WTC11 (cell line): Measurements from ENCODE around the gene PDLIM4. TPM values are rescaled to one million over a fixed set of nuclear protein-coding genes. Genes with fewer than 3 reads are reported as not detected.

Source experiments
- ATF6 ChIP-seq: sonication (generic); formaldehyde crosslinking; IDR thresholded peaks from 2 replicates; pipeline ENCODE4 v1.8.1; 2023; ENCODE audit warnings: mild to moderate bottlenecking, missing genetic modification reagents
- ELF4 ChIP-seq: sonication (generic); formaldehyde crosslinking; IDR thresholded peaks from 2 replicates; pipeline ENCODE4 v1.8.1; 2022; ENCODE audit warnings: low read depth, mild to moderate bottlenecking, moderate library complexity, missing genetic modification reagents
- EMX1 ChIP-seq: fragments of 250-450 bp; sonication (Bioruptor Pico); IDR thresholded peaks from 2 replicates; pipeline ENCODE4 v1.8.0; 2021; ENCODE audit warnings: mild to moderate bottlenecking
- ETV6 ChIP-seq: sonication (generic); formaldehyde crosslinking; IDR thresholded peaks from 2 replicates; pipeline ENCODE4 v1.8.1; 2022; ENCODE audit warnings: mild to moderate bottlenecking, missing genetic modification reagents
- FOXK1 ChIP-seq: sonication (generic); formaldehyde crosslinking; IDR thresholded peaks from 2 replicates; pipeline ENCODE4 v1.8.0; 2022; ENCODE audit warnings: mild to moderate bottlenecking, moderate library complexity, missing genetic modification reagents
- FOXP1 ChIP-seq: sonication (generic); formaldehyde crosslinking; IDR thresholded peaks from 2 replicates; pipeline ENCODE4 v1.8.0; 2022; ENCODE audit warnings: missing genetic modification reagents, mild to moderate bottlenecking, moderate library complexity, borderline replicate concordance
- JAZF1 ChIP-seq: fragments of 250-450 bp; sonication (Bioruptor Pico); IDR thresholded peaks from 2 replicates; pipeline ENCODE4 v1.9.0; 2021; ENCODE audit warnings: moderate library complexity, mild to moderate bottlenecking, inconsistent platforms
- NFATC4 ChIP-seq: fragments of 250-450 bp; sonication (Bioruptor Pico); IDR thresholded peaks from 2 replicates; pipeline ENCODE4 v1.9.0; 2021; ENCODE audit warnings: mild to moderate bottlenecking
- NFE2L1 ChIP-seq: sonication (generic); formaldehyde crosslinking; IDR thresholded peaks from 2 replicates; pipeline ENCODE4 v1.8.1; 2023; ENCODE audit warnings: missing genetic modification reagents
- NR1H2 ChIP-seq: sonication (generic); formaldehyde crosslinking; IDR thresholded peaks from 2 replicates; pipeline ENCODE4 v1.9.0; 2021; ENCODE audit warnings: mild to moderate bottlenecking, moderate library complexity, missing genetic modification reagents
- PRRX2 ChIP-seq: fragments of 250-450 bp; sonication (Bioruptor Pico); IDR thresholded peaks from 2 replicates; pipeline ENCODE4 v1.8.0; 2021; ENCODE audit warnings: mild to moderate bottlenecking
- SMAD4 ChIP-seq: sonication (generic); formaldehyde crosslinking; IDR thresholded peaks from 2 replicates; pipeline ENCODE4 v1.8.0; 2022; ENCODE audit warnings: mild to moderate bottlenecking, missing genetic modification reagents
- TCF7 ChIP-seq: sonication (generic); formaldehyde crosslinking; IDR thresholded peaks from 2 replicates; pipeline ENCODE4 v1.8.0; 2022; ENCODE audit warnings: mild to moderate bottlenecking, low read depth, missing genetic modification reagents, moderate library complexity
- ZNF219 ChIP-seq: sonication (generic); formaldehyde crosslinking; IDR thresholded peaks from 2 replicates; pipeline ENCODE4 v1.8.0; 2023; ENCODE audit warnings: missing genetic modification reagents, mild to moderate bottlenecking, borderline replicate concordance
- ZNF281 ChIP-seq: sonication (generic); formaldehyde crosslinking; IDR thresholded peaks from 2 replicates; pipeline ENCODE4 v1.8.0; 2023; ENCODE audit warnings: mild to moderate bottlenecking, missing genetic modification reagents
- ZNF396 ChIP-seq: fragments of 250-450 bp; sonication (Bioruptor Pico); IDR thresholded peaks from 2 replicates; pipeline ENCODE4 v1.8.0; 2021; ENCODE audit warnings: mild to moderate bottlenecking, moderate library complexity, borderline replicate concordance
- ZNF425 ChIP-seq: fragments of 250-450 bp; sonication (Bioruptor Pico); conservative IDR thresholded peaks from 2 replicates; pipeline ENCODE4 v1.9.0; 2021; ENCODE audit warnings: mild to moderate bottlenecking
- ZNF512 ChIP-seq: sonication (generic); formaldehyde crosslinking; IDR thresholded peaks from 2 replicates; pipeline ENCODE4 v1.8.1; 2022; ENCODE audit warnings: missing genetic modification reagents, borderline replicate concordance
- total RNA-seq: library from RNA; stranded (reverse); gene quantifications from 3 replicates; pipeline ENCODE4 v1.2.3, GENCODE V29; 2021
- TF ChIP-seq, protein P1 (sequence below): fragments of 250-450 bp; sonication (Bioruptor Pico); IDR thresholded peaks from 2 replicates; pipeline ENCODE4 v2.1.2; 2022; ENCODE audit warnings: mild to moderate bottlenecking, moderate library complexity
- TF ChIP-seq, protein P2 (sequence below): fragments of 200-600 bp; IDR thresholded peaks from 2 replicates; pipeline ENCODE4 v1.8.0; 2022; ENCODE audit warnings: antibody characterized with exemption
- TF ChIP-seq, protein P3 (sequence below): sonication (generic); formaldehyde crosslinking; IDR thresholded peaks from 2 replicates; pipeline ENCODE4 v1.8.0; 2023; ENCODE audit warnings: missing genetic modification reagents
- TF ChIP-seq, protein P4 (sequence below): sonication (generic); formaldehyde crosslinking; IDR thresholded peaks from 2 replicates; pipeline ENCODE4 v1.8.0; 2022; ENCODE audit warnings: mild to moderate bottlenecking, missing genetic modification reagents
- TF ChIP-seq, protein P5 (sequence below): sonication (generic); formaldehyde crosslinking; IDR thresholded peaks from 2 replicates; pipeline ENCODE4 v1.8.1; 2022; ENCODE audit warnings: low read depth, missing genetic modification reagents, borderline replicate concordance

The PDLIM4 gene
- total RNA-seq, 1 experiment from 2014 or later: 11.4 TPM

GRCh38 chr5:132293992-132294727, 36.7 kb downstream of the PDLIM4 start, which contains the start of gene SLC22A4 (continued):
- TF ChIP-seq ZNF512 (CRISPR knock-in tag): no peak
- no peak for TF ChIP-seq JAZF1
- TF ChIP-seq ELF4 (CRISPR knock-in tag): no peak
- TF ChIP-seq PRRX2 (CRISPR knock-in tag): no peak
- peak; percentile 52; the same call in 1 of the 2 replicates for TF ChIP-seq FOXP1 (CRISPR knock-in tag)
- TF ChIP-seq, protein P1, sequence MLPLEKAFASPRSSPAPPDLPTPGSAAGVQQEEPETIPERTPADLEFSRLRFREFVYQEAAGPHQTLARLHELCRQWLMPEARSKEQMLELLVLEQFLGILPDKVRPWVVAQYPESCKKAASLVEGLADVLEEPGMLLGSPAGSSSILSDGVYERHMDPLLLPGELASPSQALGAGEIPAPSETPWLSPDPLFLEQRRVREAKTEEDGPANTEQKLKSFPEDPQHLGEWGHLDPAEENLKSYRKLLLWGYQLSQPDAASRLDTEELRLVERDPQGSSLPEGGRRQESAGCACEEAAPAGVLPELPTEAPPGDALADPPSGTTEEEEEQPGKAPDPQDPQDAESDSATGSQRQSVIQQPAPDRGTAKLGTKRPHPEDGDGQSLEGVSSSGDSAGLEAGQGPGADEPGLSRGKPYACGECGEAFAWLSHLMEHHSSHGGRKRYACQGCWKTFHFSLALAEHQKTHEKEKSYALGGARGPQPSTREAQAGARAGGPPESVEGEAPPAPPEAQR (CRISPR knock-in tag): no peak
- no peak for TF ChIP-seq ATF6 (CRISPR knock-in tag)
- TF ChIP-seq, protein P2, sequence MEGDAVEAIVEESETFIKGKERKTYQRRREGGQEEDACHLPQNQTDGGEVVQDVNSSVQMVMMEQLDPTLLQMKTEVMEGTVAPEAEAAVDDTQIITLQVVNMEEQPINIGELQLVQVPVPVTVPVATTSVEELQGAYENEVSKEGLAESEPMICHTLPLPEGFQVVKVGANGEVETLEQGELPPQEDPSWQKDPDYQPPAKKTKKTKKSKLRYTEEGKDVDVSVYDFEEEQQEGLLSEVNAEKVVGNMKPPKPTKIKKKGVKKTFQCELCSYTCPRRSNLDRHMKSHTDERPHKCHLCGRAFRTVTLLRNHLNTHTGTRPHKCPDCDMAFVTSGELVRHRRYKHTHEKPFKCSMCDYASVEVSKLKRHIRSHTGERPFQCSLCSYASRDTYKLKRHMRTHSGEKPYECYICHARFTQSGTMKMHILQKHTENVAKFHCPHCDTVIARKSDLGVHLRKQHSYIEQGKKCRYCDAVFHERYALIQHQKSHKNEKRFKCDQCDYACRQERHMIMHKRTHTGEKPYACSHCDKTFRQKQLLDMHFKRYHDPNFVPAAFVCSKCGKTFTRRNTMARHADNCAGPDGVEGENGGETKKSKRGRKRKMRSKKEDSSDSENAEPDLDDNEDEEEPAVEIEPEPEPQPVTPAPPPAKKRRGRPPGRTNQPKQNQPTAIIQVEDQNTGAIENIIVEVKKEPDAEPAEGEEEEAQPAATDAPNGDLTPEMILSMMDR: no peak
- peak; percentile 76; the same call in 1 of the 2 replicates for TF ChIP-seq NFE2L1 (CRISPR knock-in tag)
- TF ChIP-seq SMAD4: no peak
- TF ChIP-seq NR1H2: no peak
- TF ChIP-seq, protein P3, sequence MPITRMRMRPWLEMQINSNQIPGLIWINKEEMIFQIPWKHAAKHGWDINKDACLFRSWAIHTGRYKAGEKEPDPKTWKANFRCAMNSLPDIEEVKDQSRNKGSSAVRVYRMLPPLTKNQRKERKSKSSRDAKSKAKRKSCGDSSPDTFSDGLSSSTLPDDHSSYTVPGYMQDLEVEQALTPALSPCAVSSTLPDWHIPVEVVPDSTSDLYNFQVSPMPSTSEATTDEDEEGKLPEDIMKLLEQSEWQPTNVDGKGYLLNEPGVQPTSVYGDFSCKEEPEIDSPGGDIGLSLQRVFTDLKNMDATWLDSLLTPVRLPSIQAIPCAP (CRISPR knock-in tag): no peak; the same call in 1 of the 2 replicates
- TF ChIP-seq EMX1 (CRISPR knock-in tag): no peak
- TF ChIP-seq ZNF396 (CRISPR knock-in tag): no peak
- TF ChIP-seq, protein P4, sequence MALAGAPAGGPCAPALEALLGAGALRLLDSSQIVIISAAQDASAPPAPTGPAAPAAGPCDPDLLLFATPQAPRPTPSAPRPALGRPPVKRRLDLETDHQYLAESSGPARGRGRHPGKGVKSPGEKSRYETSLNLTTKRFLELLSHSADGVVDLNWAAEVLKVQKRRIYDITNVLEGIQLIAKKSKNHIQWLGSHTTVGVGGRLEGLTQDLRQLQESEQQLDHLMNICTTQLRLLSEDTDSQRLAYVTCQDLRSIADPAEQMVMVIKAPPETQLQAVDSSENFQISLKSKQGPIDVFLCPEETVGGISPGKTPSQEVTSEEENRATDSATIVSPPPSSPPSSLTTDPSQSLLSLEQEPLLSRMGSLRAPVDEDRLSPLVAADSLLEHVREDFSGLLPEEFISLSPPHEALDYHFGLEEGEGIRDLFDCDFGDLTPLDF (CRISPR knock-in tag): peak; percentile 64; the same call in 1 of the 2 replicates
- TF ChIP-seq, protein P5, sequence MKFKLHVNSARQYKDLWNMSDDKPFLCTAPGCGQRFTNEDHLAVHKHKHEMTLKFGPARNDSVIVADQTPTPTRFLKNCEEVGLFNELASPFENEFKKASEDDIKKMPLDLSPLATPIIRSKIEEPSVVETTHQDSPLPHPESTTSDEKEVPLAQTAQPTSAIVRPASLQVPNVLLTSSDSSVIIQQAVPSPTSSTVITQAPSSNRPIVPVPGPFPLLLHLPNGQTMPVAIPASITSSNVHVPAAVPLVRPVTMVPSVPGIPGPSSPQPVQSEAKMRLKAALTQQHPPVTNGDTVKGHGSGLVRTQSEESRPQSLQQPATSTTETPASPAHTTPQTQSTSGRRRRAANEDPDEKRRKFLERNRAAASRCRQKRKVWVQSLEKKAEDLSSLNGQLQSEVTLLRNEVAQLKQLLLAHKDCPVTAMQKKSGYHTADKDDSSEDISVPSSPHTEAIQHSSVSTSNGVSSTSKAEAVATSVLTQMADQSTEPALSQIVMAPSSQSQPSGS: no peak
- no peak for TF ChIP-seq TCF7
- TF ChIP-seq FOXK1 (CRISPR knock-in tag): no peak
- TF ChIP-seq ZNF219: no peak
- no peak for TF ChIP-seq NFATC4 (CRISPR knock-in tag)
- no peak for TF ChIP-seq ZNF281 (CRISPR knock-in tag)
- no peak for TF ChIP-seq ZNF425 (CRISPR knock-in tag)
- TF ChIP-seq ETV6 (CRISPR knock-in tag): peak; percentile 48
